ENCODE measurements around the gene ELN. TPM values are rescaled to one million over a fixed set of nuclear protein-coding genes. Genes with fewer than 3 reads are reported as not detected.
A peak's percentile ranks its signal among the peaks of the same experiment; 100 is the strongest.

ELN gene
- total RNA-seq, 2 donors from 2014 or later = 92.6 to 131 TPM

GRCh38 chr7:74093671-74094223 lies 65.8 kb downstream of the ELN start:
- no peaks in the 10 kb centered on the region for H3K27me3 ChIP-seq
- H3K4me3 ChIP-seq = no peak overlapping the region
- no peaks in the 10 kb centered on the region for H3K9me3 ChIP-seq
- peak overlapping the region in 3 of 4 donors; percentile 52 to 80 (median 68) for H3K27ac ChIP-seq
- peaks cover 15% of the 10 kb centered on the region for H3K4me1 ChIP-seq
- 53 to 54% methylated on average over 6 to 14 of the region's 15 CpGs for WGBS, 2 donors
- intact Hi-C loops (cut with DNase I) = no loop called here
- ATAC-seq (peak; percentile 4), DNase-seq (no peak)
- no peaks in the 10 kb centered on the region for H3K36me3 ChIP-seq (replicated peaks in 1 of 2; ENCODE audit: insufficient read depth in 1 of 2, low read depth in 2 of 2)
- TF ChIP-seq POLR2A (IDR thresholded peaks at IDR 0.05) = no peak
- TF ChIP-seq, protein P1, sequence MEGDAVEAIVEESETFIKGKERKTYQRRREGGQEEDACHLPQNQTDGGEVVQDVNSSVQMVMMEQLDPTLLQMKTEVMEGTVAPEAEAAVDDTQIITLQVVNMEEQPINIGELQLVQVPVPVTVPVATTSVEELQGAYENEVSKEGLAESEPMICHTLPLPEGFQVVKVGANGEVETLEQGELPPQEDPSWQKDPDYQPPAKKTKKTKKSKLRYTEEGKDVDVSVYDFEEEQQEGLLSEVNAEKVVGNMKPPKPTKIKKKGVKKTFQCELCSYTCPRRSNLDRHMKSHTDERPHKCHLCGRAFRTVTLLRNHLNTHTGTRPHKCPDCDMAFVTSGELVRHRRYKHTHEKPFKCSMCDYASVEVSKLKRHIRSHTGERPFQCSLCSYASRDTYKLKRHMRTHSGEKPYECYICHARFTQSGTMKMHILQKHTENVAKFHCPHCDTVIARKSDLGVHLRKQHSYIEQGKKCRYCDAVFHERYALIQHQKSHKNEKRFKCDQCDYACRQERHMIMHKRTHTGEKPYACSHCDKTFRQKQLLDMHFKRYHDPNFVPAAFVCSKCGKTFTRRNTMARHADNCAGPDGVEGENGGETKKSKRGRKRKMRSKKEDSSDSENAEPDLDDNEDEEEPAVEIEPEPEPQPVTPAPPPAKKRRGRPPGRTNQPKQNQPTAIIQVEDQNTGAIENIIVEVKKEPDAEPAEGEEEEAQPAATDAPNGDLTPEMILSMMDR (IDR thresholded peaks at IDR 0.05) = no peak

DNA sequence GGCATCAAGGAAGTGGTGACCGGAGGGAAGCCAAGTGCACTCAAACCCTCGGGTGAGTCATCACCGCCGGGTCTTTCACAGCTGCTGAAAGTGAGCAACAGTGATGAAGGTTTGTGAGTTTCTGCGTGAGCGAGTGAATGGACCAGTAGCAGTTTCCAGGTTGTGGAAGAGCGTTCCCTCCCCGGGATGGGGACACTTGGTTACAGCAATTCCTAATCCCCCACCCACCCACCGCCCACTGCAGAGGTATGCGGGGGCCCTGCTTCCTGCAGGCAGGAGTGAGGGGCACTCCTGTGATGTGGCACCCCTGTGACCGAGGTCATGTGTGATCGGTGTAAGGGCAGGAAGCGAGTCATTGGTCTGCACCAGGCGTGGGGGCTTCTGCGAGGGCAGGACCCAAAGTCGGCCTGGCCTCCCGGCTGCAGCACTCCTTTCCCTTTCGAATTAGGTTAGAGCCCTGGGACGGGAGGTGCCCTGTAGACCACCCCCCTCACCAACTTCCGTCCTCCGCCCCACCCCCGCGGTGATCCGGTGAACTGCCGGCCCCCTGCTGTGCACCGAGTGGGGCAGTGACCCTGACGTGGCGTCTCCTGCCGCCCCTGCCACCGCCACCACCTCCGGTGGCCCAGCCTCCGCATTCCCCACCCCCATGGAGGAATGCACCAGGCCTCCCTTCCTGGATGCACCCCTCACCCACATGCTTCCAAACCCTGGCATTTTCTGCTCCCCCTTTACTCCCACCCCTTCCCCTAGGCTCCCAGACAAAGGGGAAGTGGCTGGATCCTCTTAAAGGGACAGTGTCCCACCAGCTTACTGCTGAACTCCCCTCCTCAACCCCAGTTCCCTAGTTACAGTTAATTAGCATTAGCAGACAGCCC lies 66.5 kb downstream of the ELN start:
- peak; percentile 76 for ATAC-seq
- intact Hi-C loops (cut with DNase I) = no loop called here
- peak overlapping the region in 1 of 2 donors; percentile 7 for H3K4me3 ChIP-seq
- DNase-seq = peak; percentile 49 to 80 (median 65)
- no peaks in the 10 kb centered on the region for H3K36me3 ChIP-seq (replicated peaks in 1 of 2; ENCODE audit: insufficient read depth in 1 of 2, low read depth in 2 of 2)
- H3K27ac ChIP-seq = peak overlapping the region; percentile 52 to 80 (median 63)
- H3K4me1 ChIP-seq = peaks cover 16% of the 10 kb centered on the region
- peak in 2 of 3 donors; percentile 19 to 28 for TF ChIP-seq POLR2A (IDR thresholded peaks at IDR 0.05)
- TF ChIP-seq, protein P1 (IDR thresholded peaks at IDR 0.05) = no peak
- H3K9me3 ChIP-seq = no peaks in the 10 kb centered on the region
- WGBS, 2 donors = 54 to 57% methylated on average over 11 to 32 of the region's 32 CpGs
- H3K27me3 ChIP-seq = no peaks in the 10 kb centered on the region

DNA sequence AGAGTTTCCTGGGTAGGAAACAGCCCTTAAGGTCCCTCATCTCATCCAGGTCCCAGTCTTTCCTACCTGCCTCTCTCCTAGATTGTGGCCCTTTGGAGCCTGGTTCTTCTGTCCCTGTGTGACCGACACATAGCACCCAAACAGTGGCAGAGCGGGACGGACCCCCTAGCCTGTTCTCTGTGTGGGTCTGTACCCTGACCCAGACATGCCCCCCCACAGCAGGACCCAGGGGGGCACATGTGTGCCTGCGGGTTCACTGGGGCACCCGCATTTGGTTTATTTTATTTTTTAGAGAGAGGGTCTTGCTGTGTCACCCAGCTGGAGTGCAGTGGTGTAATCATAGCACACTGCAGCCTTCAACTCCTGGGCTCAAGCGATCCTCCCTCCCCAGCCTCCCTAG lies 67.2 kb downstream of the ELN start:
- TF ChIP-seq POLR2A (IDR thresholded peaks at IDR 0.05) = no peak
- TF ChIP-seq, protein P1 (IDR thresholded peaks at IDR 0.05) = no peak
- no peak for DNase-seq
- Histone ChIP-seq H3K4me3 (no peak overlapping the region), H3K9me3 (no peaks in the 10 kb centered on the region), H3K27ac (peak overlapping the region in 3 of 4 donors; percentile 52 to 80 (median 68)), H3K4me1 (peaks cover 23% of the 10 kb centered on the region), H3K27me3 (no peaks in the 10 kb centered on the region), H3K36me3 (replicated peaks in 1 of 2; ENCODE audit: insufficient read depth in 1 of 2, low read depth in 2 of 2) (no peaks in the 10 kb centered on the region)
- intact Hi-C loops (cut with DNase I) = no loop called here
- 95% methylated on average over 6 of the region's 6 CpGs for whole genome bisulfite sequencing, 2 donors
- no peak for ATAC-seq

GRCh38 chr7:74097937-74098614 lies 70.1 kb downstream of the ELN start:
- Histone ChIP-seq H3K27me3 (no peaks in the 10 kb centered on the region), H3K9me3 (no peaks in the 10 kb centered on the region), H3K36me3 (replicated peaks in 1 of 2; ENCODE audit: insufficient read depth in 1 of 2, low read depth in 2 of 2) (no peaks in the 10 kb centered on the region), H3K4me3 (no peak overlapping the region), H3K27ac (no peak overlapping the region), H3K4me1 (peaks cover 26% of the 10 kb centered on the region)
- DNase-seq (peak in 3 of 4 donors; percentile 27 to 54 (median 32)), ATAC-seq (no peak)
- 84 to 90% methylated on average over 9 to 11 of the region's 11 CpGs for WGBS, 2 donors
- TF ChIP-seq, protein P1 (IDR thresholded peaks at IDR 0.05) = no peak
- TF ChIP-seq POLR2A (IDR thresholded peaks at IDR 0.05) = no peak
- intact Hi-C loops (cut with DNase I) = no loop called here
